ENCODE data around the gene CCSER2. TPM values are rescaled to one million over a fixed set of nuclear protein-coding genes. Genes with fewer than 3 reads are reported as not detected.

CCSER2 gene
- total RNA-seq, 2 donors from 2014 or later = 29.8 to 38.8 TPM

DNA sequence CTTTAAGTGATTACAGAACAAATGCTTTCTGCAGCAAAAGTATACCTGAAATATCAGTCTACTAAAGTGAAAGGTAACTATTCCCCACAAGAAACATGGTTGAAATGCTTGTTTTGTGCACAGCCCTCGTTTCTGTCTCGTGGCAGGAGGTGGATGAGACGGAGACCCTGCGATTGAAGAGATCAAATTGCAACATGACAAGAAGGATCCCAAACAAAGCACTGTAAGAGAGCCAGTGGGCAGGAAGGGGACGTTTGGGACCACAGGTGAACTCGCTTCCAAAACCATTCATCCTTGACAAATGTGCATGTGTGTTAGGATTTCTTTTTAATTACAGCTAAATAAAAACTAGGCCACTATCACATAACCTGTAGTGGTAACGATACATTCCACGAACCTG is 192.6 kb downstream of the CCSER2 start:
- Mint-ChIP-seq H3K27ac (no peak overlapping the region), H3K4me1 (peaks cover 8% of the 10 kb centered on the region), H3K4me3 (no peak overlapping the region), H3K36me3 (ENCODE audit: low read depth) (peaks cover 6% of the 10 kb centered on the region), H3K9me3 (peaks cover 12% of the 10 kb centered on the region), H3K27me3 (ENCODE audit: insufficient read depth) (no peaks in the 10 kb centered on the region)
- Histone ChIP-seq H3K4me1 (ENCODE audit: control insufficient read depth, insufficient read depth, low read length) (no peaks in the 10 kb centered on the region), H3K36me3 (ENCODE audit: control insufficient read depth, insufficient read depth, low read length) (peaks cover 6% of the 10 kb centered on the region), H3K27ac (ENCODE audit: low read depth, low read length) (no peak overlapping the region), H3K4me3 (ENCODE audit: low read length) (no peak overlapping the region), H3K9ac (ENCODE audit: extremely low read depth, low read length, poor library complexity, severe bottlenecking) (no peak overlapping the region), H3K9me3 (ENCODE audit: control insufficient read depth, low read length) (peaks cover 12% of the 10 kb centered on the region), H3K27me3 (ENCODE audit: control insufficient read depth, insufficient read depth, low read length, poor library complexity, severe bottlenecking) (no peaks in the 10 kb centered on the region)
- no peak for DNase-seq
- 70 to 78% methylated on average over 4 to 7 of the region's 8 CpGs for WGBS, 2 experiments (ENCODE audit: insufficient coverage in 1 of 2, insufficient read length in 1 of 2)
- TF ChIP-seq, protein P1, sequence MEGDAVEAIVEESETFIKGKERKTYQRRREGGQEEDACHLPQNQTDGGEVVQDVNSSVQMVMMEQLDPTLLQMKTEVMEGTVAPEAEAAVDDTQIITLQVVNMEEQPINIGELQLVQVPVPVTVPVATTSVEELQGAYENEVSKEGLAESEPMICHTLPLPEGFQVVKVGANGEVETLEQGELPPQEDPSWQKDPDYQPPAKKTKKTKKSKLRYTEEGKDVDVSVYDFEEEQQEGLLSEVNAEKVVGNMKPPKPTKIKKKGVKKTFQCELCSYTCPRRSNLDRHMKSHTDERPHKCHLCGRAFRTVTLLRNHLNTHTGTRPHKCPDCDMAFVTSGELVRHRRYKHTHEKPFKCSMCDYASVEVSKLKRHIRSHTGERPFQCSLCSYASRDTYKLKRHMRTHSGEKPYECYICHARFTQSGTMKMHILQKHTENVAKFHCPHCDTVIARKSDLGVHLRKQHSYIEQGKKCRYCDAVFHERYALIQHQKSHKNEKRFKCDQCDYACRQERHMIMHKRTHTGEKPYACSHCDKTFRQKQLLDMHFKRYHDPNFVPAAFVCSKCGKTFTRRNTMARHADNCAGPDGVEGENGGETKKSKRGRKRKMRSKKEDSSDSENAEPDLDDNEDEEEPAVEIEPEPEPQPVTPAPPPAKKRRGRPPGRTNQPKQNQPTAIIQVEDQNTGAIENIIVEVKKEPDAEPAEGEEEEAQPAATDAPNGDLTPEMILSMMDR (conservative IDR thresholded peaks at IDR 0.05) = no peak

DNA sequence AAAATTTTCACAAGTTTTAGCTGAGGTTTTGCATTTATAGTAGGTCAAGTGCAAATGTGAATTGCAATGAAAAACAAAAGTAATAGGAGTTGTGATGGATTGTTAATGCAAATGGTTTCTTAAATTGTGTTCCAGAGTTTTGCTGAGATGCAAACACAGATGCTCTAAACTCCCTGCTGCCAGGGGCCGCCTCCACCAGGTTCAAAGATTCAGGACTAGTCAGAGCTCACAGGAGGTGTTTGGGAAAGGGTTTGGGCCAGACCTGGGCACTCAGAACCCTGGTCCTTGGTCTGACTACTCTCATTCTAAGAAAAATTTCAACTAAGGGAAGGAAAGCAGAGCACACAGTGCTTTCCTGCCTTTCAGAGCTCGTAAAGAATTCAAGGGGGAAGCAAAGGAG is 193.1 kb downstream of the CCSER2 start:
- H3K4me3 ChIP-seq (ENCODE audit: low read length) = no peak overlapping the region
- no peak overlapping the region for H3K27ac ChIP-seq (ENCODE audit: low read depth, low read length)
- peaks cover 6% of the 10 kb centered on the region for H3K36me3 Mint-ChIP-seq (ENCODE audit: low read depth)

DNA sequence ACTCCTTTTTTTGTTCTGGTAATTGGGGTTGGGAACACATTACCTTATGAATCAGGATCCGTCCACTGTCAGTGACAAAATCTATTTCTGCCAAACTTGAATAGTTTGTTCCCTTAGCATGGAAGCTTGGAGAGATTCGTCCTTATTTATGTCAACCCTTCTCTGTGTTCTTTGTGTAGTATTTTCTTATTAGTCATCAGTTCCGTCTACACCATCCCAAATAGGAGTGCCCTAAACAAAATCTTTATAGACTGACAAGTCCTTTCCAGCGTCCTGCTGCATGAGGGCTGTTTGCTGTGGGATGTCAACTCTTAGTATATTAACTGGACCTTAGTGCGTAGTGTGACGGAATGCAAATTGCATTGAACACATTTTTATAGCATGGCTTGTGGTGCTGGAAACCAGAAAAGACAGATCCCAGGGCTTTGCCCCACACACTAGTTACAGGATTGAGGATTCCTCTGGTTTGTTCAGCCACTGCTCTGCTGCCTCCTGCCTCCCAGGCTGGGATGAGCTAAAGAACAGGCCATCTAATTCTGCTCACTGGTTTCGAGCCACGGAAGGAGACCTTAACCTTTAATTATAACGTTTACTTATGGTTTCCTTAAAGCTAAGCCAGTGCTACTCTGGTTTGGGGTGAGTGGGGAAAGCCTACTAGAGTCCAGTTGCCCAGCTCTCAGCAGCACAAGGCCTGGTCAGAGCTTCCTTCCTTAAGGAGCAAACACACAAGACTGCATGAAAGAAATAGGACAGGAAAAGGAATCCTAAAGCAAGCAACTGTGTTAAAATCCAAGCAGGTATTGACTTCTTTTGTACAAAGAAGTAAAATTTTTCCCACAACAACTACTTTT is 194.4 kb downstream of the CCSER2 start:
- peak overlapping the region; percentile 15 for H3K27ac ChIP-seq (ENCODE audit: low read depth, low read length)
- peaks cover 18% of the 10 kb centered on the region for H3K9me3 ChIP-seq (ENCODE audit: control insufficient read depth, low read length)
- Mint-ChIP-seq H3K36me3 (ENCODE audit: low read depth) (peaks cover 6% of the 10 kb centered on the region), H3K9me3 (peaks cover 20% of the 10 kb centered on the region), H3K4me1 (peaks cover 8% of the 10 kb centered on the region), H3K4me3 (no peak overlapping the region), H3K27ac (no peak overlapping the region), H3K27me3 (ENCODE audit: insufficient read depth) (no peaks in the 10 kb centered on the region)
- WGBS, 2 experiments (ENCODE audit: insufficient coverage in 1 of 2, insufficient read length in 1 of 2) = 86 to 88% methylated on average over 5 to 9 of the region's 9 CpGs
- no peak overlapping the region for H3K4me3 ChIP-seq (ENCODE audit: low read length)
- H3K4me1 ChIP-seq (ENCODE audit: control insufficient read depth, insufficient read depth, low read length) = no peaks in the 10 kb centered on the region
- peaks cover under 1% of the 10 kb centered on the region for H3K36me3 ChIP-seq (ENCODE audit: control insufficient read depth, insufficient read depth, low read length)
- no peak for DNase-seq
- TF ChIP-seq, protein P1 (conservative IDR thresholded peaks at IDR 0.05) = peak; percentile 21
- no peaks in the 10 kb centered on the region for H3K27me3 ChIP-seq (ENCODE audit: control insufficient read depth, insufficient read depth, low read length, poor library complexity, severe bottlenecking)
- H3K9ac ChIP-seq (ENCODE audit: extremely low read depth, low read length, poor library complexity, severe bottlenecking) = no peak overlapping the region

More for the DNA sequence above, 193.1 kb downstream of the CCSER2 start:
- Histone ChIP-seq H3K9ac (ENCODE audit: extremely low read depth, low read length, poor library complexity, severe bottlenecking) (no peak overlapping the region), H3K27me3 (ENCODE audit: control insufficient read depth, insufficient read depth, low read length, poor library complexity, severe bottlenecking) (no peaks in the 10 kb centered on the region), H3K36me3 (ENCODE audit: control insufficient read depth, insufficient read depth, low read length) (peaks cover 3% of the 10 kb centered on the region), H3K9me3 (ENCODE audit: control insufficient read depth, low read length) (peaks cover 16% of the 10 kb centered on the region), H3K4me1 (ENCODE audit: control insufficient read depth, insufficient read depth, low read length) (no peaks in the 10 kb centered on the region)
- Mint-ChIP-seq H3K27ac (no peak overlapping the region), H3K9me3 (peaks cover 16% of the 10 kb centered on the region), H3K4me3 (no peak overlapping the region), H3K27me3 (ENCODE audit: insufficient read depth) (no peaks in the 10 kb centered on the region), H3K4me1 (peaks cover 8% of the 10 kb centered on the region)
- WGBS, 2 experiments (ENCODE audit: insufficient coverage in 1 of 2, insufficient read length in 1 of 2) = 80 to 85% methylated on average over 1 to 2 of the region's 2 CpGs
- no peak for DNase-seq
- TF ChIP-seq, protein P1 (conservative IDR thresholded peaks at IDR 0.05) = no peak
